PC-9 (cell line): ENCODE measurements around the gene TNS4. TPM values are rescaled to one million over a fixed set of nuclear protein-coding genes. Genes with fewer than 3 reads are reported as not detected.

ENCODE experiments used
- BruUV-seq: library from RNA; stranded (reverse); fragments of 400-500 nt; replicated peaks from 2 replicates; lab custom pipeline; 2021; lab: Mats Ljungman, UMichigan
- CTCF ChIA-PET: fragments of 300-600 bp; sonication (Branson Sonifier 250); formaldehyde crosslinking; loops from one replicate; lab custom pipeline; 2022; ENCODE audit warnings: antibody characterized with exemption; lab: Charles Lee
- POLR2A ChIA-PET: fragments of 300-600 bp; sonication (Branson Sonifier 250); formaldehyde crosslinking; loops from one replicate; lab custom pipeline; 2022; ENCODE audit warnings: antibody characterized with exemption; ENCODE audit not compliant: unreplicated experiment; lab: Charles Lee
- DNase-seq, 2 experiments: peaks; one replicate each; pipeline versions ENCODE4 v3.0.0 to v3.0.0-alpha.2; 2015 to 2022; ENCODE audit warnings: mixed read lengths in 1 of 2
- H2AFZ ChIP-seq: fragments of 200-600 bp; sonication (generic); 2 replicates; pipeline ENCODE4 v1.8.1; 2017; ENCODE audit warnings: antibody characterized with exemption
- H3F3A ChIP-seq: fragments of 200-600 bp; sonication (generic); 2 replicates; pipeline ENCODE4 v1.8.1; 2017; ENCODE audit warnings: antibody characterized with exemption, mild to moderate bottlenecking, low read depth; ENCODE audit not compliant: insufficient read depth
- H3K27ac ChIP-seq: fragments of 200-600 bp; sonication (generic); 2 replicates; pipeline ENCODE4 v1.6.1; 2016; ENCODE audit warnings: mixed run types
- H3K27me3 ChIP-seq: fragments of 200-600 bp; sonication (generic); 2 replicates; pipeline ENCODE4 v1.6.1; 2016; ENCODE audit warnings: low read depth, mixed run types; ENCODE audit not compliant: insufficient read depth
- H3K36me3 ChIP-seq: fragments of 200-600 bp; sonication (generic); 2 replicates; pipeline ENCODE4 v1.6.1; 2016; ENCODE audit warnings: low read depth, mixed run types
- H3K4me1 ChIP-seq: fragments of 200-600 bp; sonication (generic); replicated peaks from 2 replicates; pipeline ENCODE4 v1.6.1; 2016; ENCODE audit warnings: mixed run types; ENCODE audit not compliant: insufficient read depth
- H3K4me2 ChIP-seq: fragments of 200-600 bp; sonication (generic); 2 replicates; pipeline ENCODE4 v1.6.1; 2017; ENCODE audit warnings: mixed run types
- H3K4me3 ChIP-seq: fragments of 200-600 bp; sonication (generic); 2 replicates; pipeline ENCODE4 v1.6.1; 2016; ENCODE audit warnings: mixed run types
- H3K79me2 ChIP-seq: fragments of 200-600 bp; sonication (generic); 2 replicates; pipeline ENCODE4 v1.6.1; 2017; ENCODE audit warnings: low read depth, mixed run types
- H3K9me2 ChIP-seq: fragments of 200-600 bp; sonication (generic); 2 replicates; pipeline ENCODE4 v1.8.1; 2017; ENCODE audit warnings: mild to moderate bottlenecking; ENCODE audit not compliant: insufficient read depth
- H3K9me3 ChIP-seq: fragments of 200-600 bp; sonication (generic); 2 replicates; pipeline ENCODE4 v1.8.1; 2016; ENCODE audit warnings: low read depth; ENCODE audit not compliant: insufficient read depth
- H4K20me1 ChIP-seq: fragments of 200-600 bp; sonication (generic); 2 replicates; pipeline ENCODE4 v1.8.1; 2017; ENCODE audit not compliant: insufficient read depth
- EZH2 ChIP-seq: fragments of 200-600 bp; sonication (generic); IDR thresholded peaks from 2 replicates; pipeline ENCODE4 v1.8.0; 2017; ENCODE audit warnings: antibody characterized with exemption, low read depth
- intact Hi-C: fragments of 100-400 bp; cut with micrococcal nuclease; formaldehyde crosslinking; loops from one replicate; pipeline ENCODE4 v1.10.0; 2022; ENCODE audit not compliant: unreplicated experiment
- total RNA-seq: library from RNA; stranded (reverse); gene quantifications from 2 replicates; pipeline ENCODE4 v1.2.3, GENCODE V29; 2021
- TF ChIP-seq, protein P1 (sequence below): fragments of 200-600 bp; sonication (generic); conservative IDR thresholded peaks from 2 replicates; pipeline ENCODE4 v1.6.1; 2017; ENCODE audit warnings: mixed run types, antibody characterized with exemption, mild to moderate bottlenecking, moderate library complexity

The TNS4 gene
- total RNA-seq, 1 experiment from 2014 or later, result 17.4 TPM

GRCh38 chr17:40541060-40541872, 39.8 kb upstream of the TNS4 start:
- CTCF ChIA-PET, result no interaction called here
- no peaks in the 10 kb centered on the region for H4K20me1 ChIP-seq
- H3K79me2 ChIP-seq, result no peaks in the 10 kb centered on the region
- TF ChIP-seq, protein P1, sequence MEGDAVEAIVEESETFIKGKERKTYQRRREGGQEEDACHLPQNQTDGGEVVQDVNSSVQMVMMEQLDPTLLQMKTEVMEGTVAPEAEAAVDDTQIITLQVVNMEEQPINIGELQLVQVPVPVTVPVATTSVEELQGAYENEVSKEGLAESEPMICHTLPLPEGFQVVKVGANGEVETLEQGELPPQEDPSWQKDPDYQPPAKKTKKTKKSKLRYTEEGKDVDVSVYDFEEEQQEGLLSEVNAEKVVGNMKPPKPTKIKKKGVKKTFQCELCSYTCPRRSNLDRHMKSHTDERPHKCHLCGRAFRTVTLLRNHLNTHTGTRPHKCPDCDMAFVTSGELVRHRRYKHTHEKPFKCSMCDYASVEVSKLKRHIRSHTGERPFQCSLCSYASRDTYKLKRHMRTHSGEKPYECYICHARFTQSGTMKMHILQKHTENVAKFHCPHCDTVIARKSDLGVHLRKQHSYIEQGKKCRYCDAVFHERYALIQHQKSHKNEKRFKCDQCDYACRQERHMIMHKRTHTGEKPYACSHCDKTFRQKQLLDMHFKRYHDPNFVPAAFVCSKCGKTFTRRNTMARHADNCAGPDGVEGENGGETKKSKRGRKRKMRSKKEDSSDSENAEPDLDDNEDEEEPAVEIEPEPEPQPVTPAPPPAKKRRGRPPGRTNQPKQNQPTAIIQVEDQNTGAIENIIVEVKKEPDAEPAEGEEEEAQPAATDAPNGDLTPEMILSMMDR, result no peak
- no peak for TF ChIP-seq EZH2
- H2AFZ ChIP-seq, result no peak overlapping the region
- H3K36me3 ChIP-seq, result no peaks in the 10 kb centered on the region
- no peaks in the 10 kb centered on the region for H3K9me2 ChIP-seq
- no peak for DNase-seq
- BruUV-seq, result no TSS peak
- H3K4me3 ChIP-seq, result no peak overlapping the region
- intact Hi-C loops, result no loop called here
- H3K27ac ChIP-seq, result no peak overlapping the region
- H3K4me2 ChIP-seq, result no peak overlapping the region
- H3K9me3 ChIP-seq, result no peaks in the 10 kb centered on the region
- no peaks in the 10 kb centered on the region for H3K27me3 ChIP-seq
- POLR2A ChIA-PET, result interaction anchor here (0.6 kb wide), 1 partner anchor 174 kb away, joined by 5 read pairs; no protein-coding TSS in a partner anchor
- no peaks in the 10 kb centered on the region for H3K4me1 ChIP-seq
- no peaks in the 10 kb centered on the region for H3F3A ChIP-seq

- Histone ChIP-seq H3K27me3 (no peaks in the 10 kb centered on the region), H3K4me3 (no peak overlapping the region), H4K20me1 (no peaks in the 10 kb centered on the region), H2AFZ (no peak overlapping the region), H3K9me3 (no peaks in the 10 kb centered on the region), H3F3A (no peaks in the 10 kb centered on the region), H3K79me2 (no peaks in the 10 kb centered on the region), H3K27ac (no peak overlapping the region), H3K36me3 (no peaks in the 10 kb centered on the region), H3K4me2 (no peak overlapping the region), H3K9me2 (no peaks in the 10 kb centered on the region), H3K4me1 (no peaks in the 10 kb centered on the region; the same call in 1 of the 2 replicates)
- DNase-seq, result no peak
- no TSS peak for BruUV-seq
- POLR2A ChIA-PET, result no interaction called here
- intact Hi-C loops, result no loop called here
- TF ChIP-seq EZH2, result no peak
- TF ChIP-seq, protein P1, result no peak
- CTCF ChIA-PET, result interaction anchor here (0.6 to 1.8 kb wide), 2 partner anchors 18 to 64 kb away, joined by 3 to 4 read pairs; no protein-coding TSS in a partner anchor
These were observed 39.0 kb upstream of the TNS4 start for GRCh38 chr17:40540448-40540847.

GRCh38 chr17:40539711-40540411, 38.4 kb upstream of the TNS4 start:
- Histone ChIP-seq H3K4me3 (no peak overlapping the region), H4K20me1 (no peaks in the 10 kb centered on the region), H3K36me3 (no peaks in the 10 kb centered on the region), H3K4me1 (no peaks in the 10 kb centered on the region; the same call in 1 of the 2 replicates), H3K27me3 (no peaks in the 10 kb centered on the region), H2AFZ (no peak overlapping the region), H3K27ac (no peak overlapping the region), H3K4me2 (no peak overlapping the region), H3K9me3 (no peaks in the 10 kb centered on the region), H3K79me2 (no peaks in the 10 kb centered on the region), H3F3A (no peaks in the 10 kb centered on the region), H3K9me2 (no peaks in the 10 kb centered on the region)
- no TSS peak for BruUV-seq
- no peak for DNase-seq
- intact Hi-C loops, result no loop called here
- POLR2A ChIA-PET, result interaction anchor here (0.6 kb wide), 1 partner anchor 232 kb away, joined by 6 read pairs; no protein-coding TSS in a partner anchor
- CTCF ChIA-PET, result interaction anchor here (0.5 to 1.8 kb wide), 3 partner anchors 19 to 241 kb away, joined by 3 to 6 read pairs (median 4); no protein-coding TSS in a partner anchor
- TF ChIP-seq EZH2, result no peak
- TF ChIP-seq, protein P1, result no peak
